GM23338 (cell line): ENCODE data around the gene PIEZO2. TPM values are rescaled to one million over a fixed set of nuclear protein-coding genes. Genes with fewer than 3 reads are reported as not detected.

Experiments
- ATAC-seq: fragments of 200-7000 bp; cut with Tn5 transposase; 3 replicates; pipeline ENCODE4 v1.9.1; 2020
- DNase-seq: peaks from one replicate; pipeline ENCODE4 v3.0.0-alpha.2; 2015; ENCODE audit warnings: low spot score
- H2AFZ ChIP-seq: fragments of 200-600 bp; sonication (generic); 2 replicates; pipeline ENCODE4 v1.8.0; 2016; ENCODE audit warnings: antibody characterized with exemption, mild to moderate bottlenecking, moderate library complexity
- H3F3A ChIP-seq: fragments of 200-600 bp; sonication (generic); replicated peaks from 2 replicates; pipeline ENCODE4 v1.8.0; 2017; ENCODE audit warnings: antibody characterized with exemption, mixed run types, low read depth
- H3K27ac ChIP-seq: fragments of 200-600 bp; sonication (generic); 2 replicates; pipeline ENCODE4 v1.6.1; 2016; ENCODE audit warnings: low read depth
- H3K27me3 ChIP-seq: fragments of 200-600 bp; sonication (generic); 2 replicates; pipeline ENCODE4 v1.8.0; 2016; ENCODE audit warnings: mild to moderate bottlenecking, mixed run types, moderate library complexity; ENCODE audit not compliant: insufficient read depth
- H3K36me3 ChIP-seq: fragments of 200-600 bp; sonication (generic); 2 replicates; pipeline ENCODE4 v1.8.0; 2016; ENCODE audit warnings: mild to moderate bottlenecking; ENCODE audit not compliant: insufficient read depth
- H3K4me1 ChIP-seq: fragments of 200-600 bp; sonication (generic); 2 replicates; pipeline ENCODE4 v1.8.0; 2016; ENCODE audit warnings: mild to moderate bottlenecking, moderate library complexity; ENCODE audit not compliant: insufficient read depth
- H3K4me2 ChIP-seq: fragments of 200-600 bp; sonication (generic); 2 replicates; pipeline ENCODE4 v1.7.1; 2017; ENCODE audit warnings: mixed run types
- H3K4me3 ChIP-seq: fragments of 200-600 bp; sonication (generic); 2 replicates; pipeline ENCODE4 v1.6.1; 2016; ENCODE audit warnings: mixed run types
- H3K79me2 ChIP-seq: fragments of 200-600 bp; sonication (generic); replicated peaks from 2 replicates; pipeline ENCODE4 v1.8.0; 2017; ENCODE audit warnings: mild to moderate bottlenecking; ENCODE audit not compliant: insufficient read depth
- H3K9me2 ChIP-seq: fragments of 200-600 bp; sonication (generic); 2 replicates; pipeline ENCODE4 v1.8.0; 2017; ENCODE audit not compliant: insufficient read depth
- H4K20me1 ChIP-seq: fragments of 200-600 bp; sonication (generic); replicated peaks from 2 replicates; pipeline ENCODE4 v1.8.0; 2017; ENCODE audit warnings: mild to moderate bottlenecking; ENCODE audit not compliant: insufficient read depth
- H3K27ac Mint-ChIP-seq: 2 replicates; pipeline ENCODE4 v1.8.0; 2020; ENCODE audit warnings: inconsistent platforms, mild to moderate bottlenecking, moderate library complexity, mixed read lengths
- H3K27me3 Mint-ChIP-seq: 3 replicates; pipeline ENCODE4 v1.8.0; 2022; ENCODE audit warnings: low read depth, mild to moderate bottlenecking, moderate library complexity, mixed read lengths, inconsistent platforms; ENCODE audit not compliant: insufficient read depth, poor library complexity
- H3K36me3 Mint-ChIP-seq: 3 replicates; pipeline ENCODE4 v1.8.0; 2021; ENCODE audit warnings: low read depth, mild to moderate bottlenecking, inconsistent platforms, moderate library complexity, mixed read lengths
- H3K4me1 Mint-ChIP-seq: 3 replicates; pipeline ENCODE4 v1.8.0; 2020; ENCODE audit warnings: mild to moderate bottlenecking, inconsistent platforms, mixed read lengths
- H3K4me3 Mint-ChIP-seq: 3 replicates; pipeline ENCODE4 v1.8.0; 2021; ENCODE audit warnings: moderate library complexity, mild to moderate bottlenecking, inconsistent platforms, mixed read lengths
- H3K9me3 Mint-ChIP-seq: 3 replicates; pipeline ENCODE4 v1.8.0; 2020; ENCODE audit warnings: moderate library complexity, mild to moderate bottlenecking, inconsistent platforms, mixed read lengths
- CREB1 ChIP-seq: fragments of 250-450 bp; sonication (Bioruptor Pico); IDR thresholded peaks from 2 replicates; pipeline ENCODE4 v1.5.0; 2020; ENCODE audit warnings: low read depth, mild to moderate bottlenecking, moderate library complexity
- EZH2phosphoT487 ChIP-seq: fragments of 200-600 bp; sonication (generic); IDR thresholded peaks from one replicate; pipeline ENCODE4 v1.8.1; 2018; ENCODE audit warnings: antibody characterized with exemption; ENCODE audit not compliant: unreplicated experiment
- POLR2AphosphoS5 ChIP-seq: IDR thresholded peaks from 2 replicates; pipeline ENCODE4 v1.6.1; 2016; ENCODE audit warnings: antibody characterized with exemption, low read depth
- polyA plus RNA-seq: library from polyadenylated mRNA; unstranded; fragments of >200 nt; fragmentation: Nextera tagmentation; extraction: Ambion mirVana; gene quantifications from 2 replicates; pipeline ENCODE4 v1.2.1, GENCODE V29; 2016
- total RNA-seq: library from RNA; depleted of rRNA; stranded (reverse); fragments of >200 nt; shearing (Covaris generic); gene quantifications from 2 replicates; pipeline ENCODE4 v1.2.3, GENCODE V29; 2014
- TF ChIP-seq, protein P1 (sequence below), 2 experiments: fragments of 200-600 bp in 1 of 2; sonication (generic) in 1 of 2; conservative IDR thresholded peaks; 2 replicates each; pipeline versions ENCODE4 v1.5.1 to v1.6.1; 2016 to 2017; ENCODE audit warnings: antibody characterized with exemption in 2 of 2, low read depth in 2 of 2, mild to moderate bottlenecking in 2 of 2, moderate library complexity in 1 of 2
- TF ChIP-seq, protein P2 (sequence below): IDR thresholded peaks from one replicate; pipeline ENCODE4 v1.6.1; 2018; ENCODE audit warnings: antibody characterized with exemption; ENCODE audit not compliant: unreplicated experiment
- TF ChIP-seq, protein P3 (sequence below): fragments of 250-450 bp; sonication (Bioruptor Pico); IDR thresholded peaks from 2 replicates; pipeline ENCODE4 v1.5.0; 2020; ENCODE audit warnings: mild to moderate bottlenecking, moderate library complexity

PIEZO2 gene
- total and polyA plus RNA-seq, 2 experiments from 2014 or later: 4.8 to 8.2 TPM

DNA sequence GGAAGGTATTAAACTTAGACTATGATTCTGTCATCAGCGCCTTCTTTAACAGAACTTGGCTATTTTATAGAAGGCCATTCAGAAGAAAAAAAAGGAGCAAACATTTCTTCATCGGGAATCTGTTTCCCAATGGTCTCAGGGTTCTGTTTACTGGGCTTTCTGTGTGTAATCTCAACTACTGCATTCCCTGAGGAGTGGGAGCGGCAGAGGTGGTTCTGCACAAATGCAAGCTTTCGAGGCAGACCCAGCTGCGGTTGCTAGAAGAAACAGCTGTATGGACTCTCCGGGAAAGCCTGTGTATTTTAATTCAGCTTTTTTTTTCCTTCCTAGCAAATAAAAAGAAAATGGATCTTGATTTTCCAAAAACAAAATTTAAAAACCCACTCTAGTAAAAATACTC is 372.9 kb downstream of the PIEZO2 start (continued):
- TF ChIP-seq, protein P1, sequence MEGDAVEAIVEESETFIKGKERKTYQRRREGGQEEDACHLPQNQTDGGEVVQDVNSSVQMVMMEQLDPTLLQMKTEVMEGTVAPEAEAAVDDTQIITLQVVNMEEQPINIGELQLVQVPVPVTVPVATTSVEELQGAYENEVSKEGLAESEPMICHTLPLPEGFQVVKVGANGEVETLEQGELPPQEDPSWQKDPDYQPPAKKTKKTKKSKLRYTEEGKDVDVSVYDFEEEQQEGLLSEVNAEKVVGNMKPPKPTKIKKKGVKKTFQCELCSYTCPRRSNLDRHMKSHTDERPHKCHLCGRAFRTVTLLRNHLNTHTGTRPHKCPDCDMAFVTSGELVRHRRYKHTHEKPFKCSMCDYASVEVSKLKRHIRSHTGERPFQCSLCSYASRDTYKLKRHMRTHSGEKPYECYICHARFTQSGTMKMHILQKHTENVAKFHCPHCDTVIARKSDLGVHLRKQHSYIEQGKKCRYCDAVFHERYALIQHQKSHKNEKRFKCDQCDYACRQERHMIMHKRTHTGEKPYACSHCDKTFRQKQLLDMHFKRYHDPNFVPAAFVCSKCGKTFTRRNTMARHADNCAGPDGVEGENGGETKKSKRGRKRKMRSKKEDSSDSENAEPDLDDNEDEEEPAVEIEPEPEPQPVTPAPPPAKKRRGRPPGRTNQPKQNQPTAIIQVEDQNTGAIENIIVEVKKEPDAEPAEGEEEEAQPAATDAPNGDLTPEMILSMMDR (conservative IDR thresholded peaks at IDR 0.05; ENCODE audit: low read depth in 2 of 2): no peak
- TF ChIP-seq CREB1 (CRISPR knock-in tag): no peak
- TF ChIP-seq, protein P2, sequence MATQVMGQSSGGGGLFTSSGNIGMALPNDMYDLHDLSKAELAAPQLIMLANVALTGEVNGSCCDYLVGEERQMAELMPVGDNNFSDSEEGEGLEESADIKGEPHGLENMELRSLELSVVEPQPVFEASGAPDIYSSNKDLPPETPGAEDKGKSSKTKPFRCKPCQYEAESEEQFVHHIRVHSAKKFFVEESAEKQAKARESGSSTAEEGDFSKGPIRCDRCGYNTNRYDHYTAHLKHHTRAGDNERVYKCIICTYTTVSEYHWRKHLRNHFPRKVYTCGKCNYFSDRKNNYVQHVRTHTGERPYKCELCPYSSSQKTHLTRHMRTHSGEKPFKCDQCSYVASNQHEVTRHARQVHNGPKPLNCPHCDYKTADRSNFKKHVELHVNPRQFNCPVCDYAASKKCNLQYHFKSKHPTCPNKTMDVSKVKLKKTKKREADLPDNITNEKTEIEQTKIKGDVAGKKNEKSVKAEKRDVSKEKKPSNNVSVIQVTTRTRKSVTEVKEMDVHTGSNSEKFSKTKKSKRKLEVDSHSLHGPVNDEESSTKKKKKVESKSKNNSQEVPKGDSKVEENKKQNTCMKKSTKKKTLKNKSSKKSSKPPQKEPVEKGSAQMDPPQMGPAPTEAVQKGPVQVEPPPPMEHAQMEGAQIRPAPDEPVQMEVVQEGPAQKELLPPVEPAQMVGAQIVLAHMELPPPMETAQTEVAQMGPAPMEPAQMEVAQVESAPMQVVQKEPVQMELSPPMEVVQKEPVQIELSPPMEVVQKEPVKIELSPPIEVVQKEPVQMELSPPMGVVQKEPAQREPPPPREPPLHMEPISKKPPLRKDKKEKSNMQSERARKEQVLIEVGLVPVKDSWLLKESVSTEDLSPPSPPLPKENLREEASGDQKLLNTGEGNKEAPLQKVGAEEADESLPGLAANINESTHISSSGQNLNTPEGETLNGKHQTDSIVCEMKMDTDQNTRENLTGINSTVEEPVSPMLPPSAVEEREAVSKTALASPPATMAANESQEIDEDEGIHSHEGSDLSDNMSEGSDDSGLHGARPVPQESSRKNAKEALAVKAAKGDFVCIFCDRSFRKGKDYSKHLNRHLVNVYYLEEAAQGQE: no peak

DNA sequence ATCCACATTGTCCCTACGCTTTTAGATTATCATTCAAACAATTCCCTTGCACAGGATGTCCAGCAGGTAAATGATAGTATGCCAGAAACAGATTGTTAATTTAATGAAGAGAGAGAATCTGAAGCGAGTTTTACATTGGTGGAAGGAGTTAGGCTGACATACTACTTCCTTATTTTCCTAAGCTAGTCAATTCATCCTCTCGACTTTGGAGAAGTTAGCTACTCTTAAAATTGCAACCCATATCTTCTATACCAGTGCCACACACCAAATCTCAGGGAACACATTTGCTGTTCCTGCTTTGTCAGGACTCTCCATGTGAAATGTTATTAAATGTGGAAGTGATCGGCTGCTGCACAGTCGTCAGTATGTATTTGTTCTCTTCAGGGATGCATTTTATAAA is 374.3 kb downstream of the PIEZO2 start:
- no peak overlapping the region for H3K4me3 Mint-ChIP-seq
- TF ChIP-seq, protein P1 (conservative IDR thresholded peaks at IDR 0.05; ENCODE audit: low read depth in 2 of 2): no peak
- TF ChIP-seq, protein P2: no peak
- TF ChIP-seq EZH2phosphoT487 (no peak), POLR2AphosphoS5 (no peak), CREB1 (CRISPR knock-in tag) (no peak)
- TF ChIP-seq, protein P3, sequence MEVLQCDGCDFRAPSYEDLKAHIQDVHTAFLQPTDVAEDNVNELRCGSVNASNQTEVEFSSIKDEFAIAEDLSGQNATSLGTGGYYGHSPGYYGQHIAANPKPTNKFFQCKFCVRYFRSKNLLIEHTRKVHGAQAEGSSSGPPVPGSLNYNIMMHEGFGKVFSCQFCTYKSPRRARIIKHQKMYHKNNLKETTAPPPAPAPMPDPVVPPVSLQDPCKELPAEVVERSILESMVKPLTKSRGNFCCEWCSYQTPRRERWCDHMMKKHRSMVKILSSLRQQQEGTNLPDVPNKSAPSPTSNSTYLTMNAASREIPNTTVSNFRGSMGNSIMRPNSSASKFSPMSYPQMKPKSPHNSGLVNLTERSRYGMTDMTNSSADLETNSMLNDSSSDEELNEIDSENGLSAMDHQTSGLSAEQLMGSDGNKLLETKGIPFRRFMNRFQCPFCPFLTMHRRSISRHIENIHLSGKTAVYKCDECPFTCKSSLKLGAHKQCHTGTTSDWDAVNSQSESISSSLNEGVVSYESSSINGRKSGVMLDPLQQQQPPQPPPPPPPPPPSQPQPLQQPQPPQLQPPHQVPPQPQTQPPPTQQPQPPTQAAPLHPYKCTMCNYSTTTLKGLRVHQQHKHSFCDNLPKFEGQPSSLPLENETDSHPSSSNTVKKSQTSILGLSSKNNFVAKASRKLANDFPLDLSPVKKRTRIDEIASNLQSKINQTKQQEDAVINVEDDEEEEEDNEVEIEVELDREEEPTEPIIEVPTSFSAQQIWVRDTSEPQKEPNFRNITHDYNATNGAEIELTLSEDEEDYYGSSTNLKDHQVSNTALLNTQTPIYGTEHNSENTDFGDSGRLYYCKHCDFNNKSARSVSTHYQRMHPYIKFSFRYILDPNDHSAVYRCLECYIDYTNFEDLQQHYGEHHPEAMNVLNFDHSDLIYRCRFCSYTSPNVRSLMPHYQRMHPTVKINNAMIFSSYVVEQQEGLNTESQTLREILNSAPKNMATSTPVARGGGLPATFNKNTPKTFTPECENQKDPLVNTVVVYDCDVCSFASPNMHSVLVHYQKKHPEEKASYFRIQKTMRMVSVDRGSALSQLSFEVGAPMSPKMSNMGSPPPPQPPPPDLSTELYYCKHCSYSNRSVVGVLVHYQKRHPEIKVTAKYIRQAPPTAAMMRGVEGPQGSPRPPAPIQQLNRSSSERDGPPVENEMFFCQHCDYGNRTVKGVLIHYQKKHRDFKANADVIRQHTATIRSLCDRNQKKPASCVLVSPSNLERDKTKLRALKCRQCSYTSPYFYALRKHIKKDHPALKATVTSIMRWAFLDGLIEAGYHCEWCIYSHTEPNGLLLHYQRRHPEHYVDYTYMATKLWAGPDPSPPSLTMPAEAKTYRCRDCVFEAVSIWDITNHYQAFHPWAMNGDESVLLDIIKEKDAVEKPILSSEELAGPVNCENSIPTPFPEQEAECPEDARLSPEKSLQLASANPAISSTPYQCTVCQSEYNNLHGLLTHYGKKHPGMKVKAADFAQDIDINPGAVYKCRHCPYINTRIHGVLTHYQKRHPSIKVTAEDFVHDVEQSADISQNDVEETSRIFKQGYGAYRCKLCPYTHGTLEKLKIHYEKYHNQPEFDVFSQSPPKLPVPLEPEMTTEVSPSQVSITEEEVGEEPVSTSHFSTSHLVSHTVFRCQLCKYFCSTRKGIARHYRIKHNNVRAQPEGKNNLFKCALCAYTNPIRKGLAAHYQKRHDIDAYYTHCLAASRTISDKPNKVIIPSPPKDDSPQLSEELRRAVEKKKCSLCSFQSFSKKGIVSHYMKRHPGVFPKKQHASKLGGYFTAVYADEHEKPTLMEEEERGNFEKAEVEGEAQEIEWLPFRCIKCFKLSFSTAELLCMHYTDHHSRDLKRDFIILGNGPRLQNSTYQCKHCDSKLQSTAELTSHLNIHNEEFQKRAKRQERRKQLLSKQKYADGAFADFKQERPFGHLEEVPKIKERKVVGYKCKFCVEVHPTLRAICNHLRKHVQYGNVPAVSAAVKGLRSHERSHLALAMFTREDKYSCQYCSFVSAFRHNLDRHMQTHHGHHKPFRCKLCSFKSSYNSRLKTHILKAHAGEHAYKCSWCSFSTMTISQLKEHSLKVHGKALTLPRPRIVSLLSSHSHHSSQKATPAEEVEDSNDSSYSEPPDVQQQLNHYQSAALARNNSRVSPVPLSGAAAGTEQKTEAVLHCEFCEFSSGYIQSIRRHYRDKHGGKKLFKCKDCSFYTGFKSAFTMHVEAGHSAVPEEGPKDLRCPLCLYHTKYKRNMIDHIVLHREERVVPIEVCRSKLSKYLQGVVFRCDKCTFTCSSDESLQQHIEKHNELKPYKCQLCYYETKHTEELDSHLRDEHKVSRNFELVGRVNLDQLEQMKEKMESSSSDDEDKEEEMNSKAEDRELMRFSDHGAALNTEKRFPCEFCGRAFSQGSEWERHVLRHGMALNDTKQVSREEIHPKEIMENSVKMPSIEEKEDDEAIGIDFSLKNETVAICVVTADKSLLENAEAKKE (CRISPR knock-in tag): no peak

More for the DNA sequence above, 374.3 kb downstream of the PIEZO2 start:
- H3K36me3 ChIP-seq: no peaks in the 10 kb centered on the region
- no peak overlapping the region for H3K4me3 ChIP-seq
- Mint-ChIP-seq H3K27me3 (no peaks in the 10 kb centered on the region), H3K36me3 (peaks cover 21% of the 10 kb centered on the region; the same call in 2 of the 3 replicates), H3K4me1 (peaks cover 4% of the 10 kb centered on the region), H3K27ac (no peak overlapping the region), H3K9me3 (no peaks in the 10 kb centered on the region)
- H3K4me1 ChIP-seq: no peaks in the 10 kb centered on the region; the same call in 1 of the 2 replicates
- H4K20me1 ChIP-seq: no peaks in the 10 kb centered on the region
- no peaks in the 10 kb centered on the region for H3F3A ChIP-seq
- no peaks in the 10 kb centered on the region for H3K9me2 ChIP-seq
- H3K79me2 ChIP-seq: no peaks in the 10 kb centered on the region
- no peak overlapping the region for H3K27ac ChIP-seq
- no peak overlapping the region for H2AFZ ChIP-seq
- no peaks in the 10 kb centered on the region for H3K27me3 ChIP-seq
- DNase-seq (no peak), ATAC-seq (no peak)
- H3K4me2 ChIP-seq: no peak overlapping the region
